ENCODE results near the gene OR1F1. TPM values are rescaled to one million over a fixed set of nuclear protein-coding genes. Genes with fewer than 3 reads are reported as not detected.

Gene OR1F1
- total and polyA plus RNA-seq, 2 donors (not counting 1 experiment from before 2014, with no cell fraction given): not detected

DNA sequence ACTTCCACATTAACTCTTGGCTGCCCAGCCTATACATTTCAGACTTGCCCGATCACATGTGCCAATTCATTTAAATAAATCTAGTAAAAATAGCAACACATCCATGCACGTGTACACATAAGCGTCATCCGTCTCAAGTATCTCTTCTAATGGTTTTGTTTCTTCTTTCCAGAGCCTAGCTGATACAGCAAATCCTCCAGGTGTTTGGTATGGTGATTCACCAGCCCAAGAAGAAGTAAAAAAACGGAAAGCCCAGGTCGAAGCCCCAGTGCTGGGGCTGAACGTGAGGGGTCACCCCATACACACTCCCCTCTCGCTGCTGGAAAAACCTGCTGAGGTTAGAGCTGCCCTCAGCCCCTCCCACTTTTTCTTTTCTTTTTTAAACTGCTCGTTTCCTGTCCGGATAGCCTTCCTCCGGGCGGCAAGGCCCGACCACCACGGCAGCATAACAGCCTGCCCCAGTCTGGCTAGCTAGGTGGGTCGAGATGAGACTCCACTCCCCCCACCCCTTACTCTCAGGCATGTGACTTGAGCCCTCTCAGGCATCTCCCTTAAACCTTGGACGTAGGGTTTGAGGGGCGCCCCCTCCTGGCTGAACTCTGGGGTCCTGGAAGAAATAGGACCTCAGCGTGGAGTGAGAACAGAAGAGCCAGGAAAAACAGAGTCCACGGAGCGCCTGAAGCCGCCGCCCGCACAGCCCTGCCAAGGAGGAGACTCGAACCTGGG lies 13.9 kb upstream of the OR1F1 start:
- no peak overlapping the region for H3K27ac ChIP-seq (ENCODE audit: low read length in 2 of 2)
- no peaks in the 10 kb centered on the region for H3K79me2 ChIP-seq (ENCODE audit: control insufficient read depth, insufficient read depth, low read length)
- peak overlapping the region; percentile 50 for H3K4me2 ChIP-seq (replicated peaks; ENCODE audit: low read depth, low read length, poor library complexity, severe bottlenecking)
- peaks cover 40 to 47% of the 10 kb centered on the region in 2 donors for H3K4me1 ChIP-seq (ENCODE audit: control insufficient read depth in 2 of 2, insufficient read depth in 2 of 2, low read length in 2 of 2)
- ChIA-PET CTCF (interaction anchor here (0.7 to 1.5 kb wide), 3 partner anchors 9 to 45 kb away, joined by 3 to 5 read pairs (median 3); no protein-coding TSS in a partner anchor), POLR2A (no interaction called here)
- DNase-seq (peak; percentile 44), ATAC-seq (ENCODE audit: low read depth) (no peak)
- TF ChIP-seq, protein P1, sequence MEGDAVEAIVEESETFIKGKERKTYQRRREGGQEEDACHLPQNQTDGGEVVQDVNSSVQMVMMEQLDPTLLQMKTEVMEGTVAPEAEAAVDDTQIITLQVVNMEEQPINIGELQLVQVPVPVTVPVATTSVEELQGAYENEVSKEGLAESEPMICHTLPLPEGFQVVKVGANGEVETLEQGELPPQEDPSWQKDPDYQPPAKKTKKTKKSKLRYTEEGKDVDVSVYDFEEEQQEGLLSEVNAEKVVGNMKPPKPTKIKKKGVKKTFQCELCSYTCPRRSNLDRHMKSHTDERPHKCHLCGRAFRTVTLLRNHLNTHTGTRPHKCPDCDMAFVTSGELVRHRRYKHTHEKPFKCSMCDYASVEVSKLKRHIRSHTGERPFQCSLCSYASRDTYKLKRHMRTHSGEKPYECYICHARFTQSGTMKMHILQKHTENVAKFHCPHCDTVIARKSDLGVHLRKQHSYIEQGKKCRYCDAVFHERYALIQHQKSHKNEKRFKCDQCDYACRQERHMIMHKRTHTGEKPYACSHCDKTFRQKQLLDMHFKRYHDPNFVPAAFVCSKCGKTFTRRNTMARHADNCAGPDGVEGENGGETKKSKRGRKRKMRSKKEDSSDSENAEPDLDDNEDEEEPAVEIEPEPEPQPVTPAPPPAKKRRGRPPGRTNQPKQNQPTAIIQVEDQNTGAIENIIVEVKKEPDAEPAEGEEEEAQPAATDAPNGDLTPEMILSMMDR (IDR thresholded peaks at IDR 0.05): no peak
- TF ChIP-seq EZH2 (IDR thresholded peaks at IDR 0.05; ENCODE audit: borderline replicate concordance, insufficient read depth, low read depth, low read length, poor library complexity, severe bottlenecking): no peak
- H3K9me3 Mint-ChIP-seq (ENCODE audit: insufficient read depth): no peaks in the 10 kb centered on the region
- H3K4me3 Mint-ChIP-seq: peak overlapping the region; percentile 23
- H4K20me1 ChIP-seq (ENCODE audit: control insufficient read depth, insufficient read depth, low read length, poor library complexity, severe bottlenecking): no peaks in the 10 kb centered on the region
- no peak overlapping the region for H3K27ac Mint-ChIP-seq
- peak overlapping the region; percentile 14 for H2AFZ ChIP-seq (ENCODE audit: insufficient read depth, low read depth, low read length, poor library complexity, severe bottlenecking)
- H3K4me1 Mint-ChIP-seq: peaks cover 29% of the 10 kb centered on the region
- intact Hi-C loops (cut with micrococcal nuclease): loop anchor here (2.0 to 5.0 kb wide), 2 partner anchors 15 to 127 kb away; partner anchors contain the start of genes MMP25 and OR1F1
- no peak overlapping the region for H3K9ac ChIP-seq (ENCODE audit: low read length)
- no peaks in the 10 kb centered on the region for H3K36me3 ChIP-seq (replicated peaks in 1 of 2; ENCODE audit: control extremely low read depth in 1 of 2, control insufficient read depth in 1 of 2, extremely low read depth in 1 of 2, insufficient read depth in 2 of 2, low read length in 1 of 2)
- peak overlapping the region in 1 of 5 experiments; percentile 33 for H3K4me3 ChIP-seq (ENCODE audit: control extremely low read depth in 1 of 5, extremely low read depth in 1 of 5, insufficient read depth in 1 of 5, low read depth in 2 of 5, low read length in 4 of 5)
- H3K9me3 ChIP-seq (ENCODE audit: control extremely low read depth in 1 of 3, control insufficient read depth in 2 of 3, insufficient read depth in 1 of 3, low read length in 2 of 3): peaks cover 0 to 49% (median 0%) of the 10 kb centered on the region in 3 donors
- peaks cover 77% of the 10 kb centered on the region for H3K27me3 Mint-ChIP-seq
- WGBS (ENCODE audit: insufficient coverage): 7% methylated on average over 21 of the region's 24 CpGs
- peaks cover 0 to 84% (median 55%) of the 10 kb centered on the region in 4 experiments for H3K27me3 ChIP-seq (replicated peaks in 1 of 4; ENCODE audit: control extremely low read depth in 1 of 4, control insufficient read depth in 3 of 4, insufficient read depth in 4 of 4, low read length in 3 of 4)

DNA sequence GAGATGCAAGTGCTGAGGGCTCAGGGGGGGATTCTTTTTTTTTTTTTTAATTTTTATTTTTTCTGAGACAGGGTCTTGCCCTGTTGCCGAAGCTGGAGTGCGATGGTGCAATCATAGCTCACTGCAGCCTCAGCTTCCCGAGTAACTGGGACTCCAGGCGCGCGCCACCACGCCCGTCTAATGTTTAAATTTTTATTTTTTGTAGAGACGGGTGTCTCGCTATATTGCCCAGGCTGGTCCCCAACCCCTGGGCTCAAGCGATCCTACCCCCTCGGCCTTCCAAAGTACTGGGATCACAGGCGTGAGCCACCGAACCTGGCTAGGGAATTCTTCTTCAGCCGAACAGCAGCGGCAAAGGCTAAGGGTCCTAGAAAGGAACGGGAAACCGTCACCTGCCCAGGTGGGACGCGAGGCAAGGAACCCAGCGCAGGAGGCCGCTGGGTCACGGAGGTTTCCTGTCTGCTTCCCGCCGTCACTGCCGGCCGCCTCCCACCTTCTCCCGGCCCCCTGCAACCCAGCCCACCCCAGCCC lies 13.3 kb upstream of the OR1F1 start:
- H2AFZ ChIP-seq (ENCODE audit: insufficient read depth, low read depth, low read length, poor library complexity, severe bottlenecking): no peak overlapping the region

More for the DNA sequence above, 13.3 kb upstream of the OR1F1 start:
- H4K20me1 ChIP-seq (ENCODE audit: control insufficient read depth, insufficient read depth, low read length, poor library complexity, severe bottlenecking): no peaks in the 10 kb centered on the region
- H3K36me3 ChIP-seq (replicated peaks in 1 of 2; ENCODE audit: control extremely low read depth in 1 of 2, control insufficient read depth in 1 of 2, extremely low read depth in 1 of 2, insufficient read depth in 2 of 2, low read length in 1 of 2): no peaks in the 10 kb centered on the region
- H3K27ac ChIP-seq (ENCODE audit: low read length in 2 of 2): no peak overlapping the region
- Mint-ChIP-seq H3K9me3 (ENCODE audit: insufficient read depth) (no peaks in the 10 kb centered on the region), H3K27ac (no peak overlapping the region), H3K4me1 (peaks cover 29% of the 10 kb centered on the region), H3K4me3 (no peak overlapping the region), H3K27me3 (peaks cover 78% of the 10 kb centered on the region)
- ATAC-seq (ENCODE audit: low read depth) (no peak), DNase-seq (no peak)
- ChIA-PET CTCF (interaction anchor here (0.9 kb wide), 1 partner anchor 10 kb away, joined by 3 read pairs; no protein-coding TSS in a partner anchor), POLR2A (no interaction called here)
- 26% methylated on average over 25 of the region's 28 CpGs for WGBS (ENCODE audit: insufficient coverage)
- TF ChIP-seq EZH2 (IDR thresholded peaks at IDR 0.05; ENCODE audit: borderline replicate concordance, insufficient read depth, low read depth, low read length, poor library complexity, severe bottlenecking): no peak
- H3K9ac ChIP-seq (ENCODE audit: low read length): no peak overlapping the region
- peaks cover 40 to 47% of the 10 kb centered on the region in 2 donors for H3K4me1 ChIP-seq (ENCODE audit: control insufficient read depth in 2 of 2, insufficient read depth in 2 of 2, low read length in 2 of 2)
- H3K4me2 ChIP-seq (replicated peaks; ENCODE audit: low read depth, low read length, poor library complexity, severe bottlenecking): peak overlapping the region; percentile 50
- peaks cover 0 to 48% (median 0%) of the 10 kb centered on the region in 3 donors for H3K9me3 ChIP-seq (ENCODE audit: control extremely low read depth in 1 of 3, control insufficient read depth in 2 of 3, insufficient read depth in 1 of 3, low read length in 2 of 3)
- intact Hi-C loops (cut with micrococcal nuclease): loop anchor here (2.0 to 5.0 kb wide), 2 partner anchors 14 to 127 kb away; partner anchors contain the start of genes MMP25 and OR1F1
- H3K4me3 ChIP-seq (ENCODE audit: control extremely low read depth in 1 of 5, extremely low read depth in 1 of 5, insufficient read depth in 1 of 5, low read depth in 2 of 5, low read length in 4 of 5): peak overlapping the region in 1 of 5 experiments; percentile 33
- H3K79me2 ChIP-seq (ENCODE audit: control insufficient read depth, insufficient read depth, low read length): no peaks in the 10 kb centered on the region
- H3K27me3 ChIP-seq (replicated peaks in 1 of 4; ENCODE audit: control extremely low read depth in 1 of 4, control insufficient read depth in 3 of 4, insufficient read depth in 4 of 4, low read length in 3 of 4): peaks cover 0 to 84% (median 52%) of the 10 kb centered on the region in 4 experiments
